Neural cell (in vitro differentiated cells): Measurements from ENCODE around the gene ABCA10.

Source experiments
- EZH2 ChIP-seq: fragments of 200-600, 300-800 bp; shearing (Covaris generic), sonication (generic); IDR thresholded peaks from 2 replicates; pipeline ENCODE4 v1.6.1; 2014; ENCODE audit warnings: antibody characterized with exemption, low read length, borderline replicate concordance, mild to moderate bottlenecking; ENCODE audit not compliant: insufficient read depth, poor library complexity, severe bottlenecking
- TAF1 ChIP-seq: IDR thresholded peaks from 2 replicates; pipeline ENCODE4 v1.6.1; 2012; ENCODE audit warnings: low read depth
- TF ChIP-seq, protein P1 (sequence below): fragments of 450-650 bp; IDR thresholded peaks from 2 replicates; pipeline ENCODE4 v1.5.1; 2014; ENCODE audit warnings: antibody characterized with exemption, mild to moderate bottlenecking, moderate library complexity; ENCODE audit not compliant: poor library complexity, severe bottlenecking

- TF ChIP-seq, protein P1, sequence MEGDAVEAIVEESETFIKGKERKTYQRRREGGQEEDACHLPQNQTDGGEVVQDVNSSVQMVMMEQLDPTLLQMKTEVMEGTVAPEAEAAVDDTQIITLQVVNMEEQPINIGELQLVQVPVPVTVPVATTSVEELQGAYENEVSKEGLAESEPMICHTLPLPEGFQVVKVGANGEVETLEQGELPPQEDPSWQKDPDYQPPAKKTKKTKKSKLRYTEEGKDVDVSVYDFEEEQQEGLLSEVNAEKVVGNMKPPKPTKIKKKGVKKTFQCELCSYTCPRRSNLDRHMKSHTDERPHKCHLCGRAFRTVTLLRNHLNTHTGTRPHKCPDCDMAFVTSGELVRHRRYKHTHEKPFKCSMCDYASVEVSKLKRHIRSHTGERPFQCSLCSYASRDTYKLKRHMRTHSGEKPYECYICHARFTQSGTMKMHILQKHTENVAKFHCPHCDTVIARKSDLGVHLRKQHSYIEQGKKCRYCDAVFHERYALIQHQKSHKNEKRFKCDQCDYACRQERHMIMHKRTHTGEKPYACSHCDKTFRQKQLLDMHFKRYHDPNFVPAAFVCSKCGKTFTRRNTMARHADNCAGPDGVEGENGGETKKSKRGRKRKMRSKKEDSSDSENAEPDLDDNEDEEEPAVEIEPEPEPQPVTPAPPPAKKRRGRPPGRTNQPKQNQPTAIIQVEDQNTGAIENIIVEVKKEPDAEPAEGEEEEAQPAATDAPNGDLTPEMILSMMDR: no peak
- TF ChIP-seq EZH2 (no peak), TAF1 (no peak)
Measured at GRCh38 chr17:69267219-69267618, 38.6 kb upstream of the ABCA10 start.
